ENCODE measurements around the gene CLIP3. TPM values are rescaled to one million over a fixed set of nuclear protein-coding genes. Genes with fewer than 3 reads are reported as not detected.

CLIP3 gene
- total and polyA plus RNA-seq, 9 of the 15 experiments (the other 6 are each of a cell fraction or from before 2014, with no cell fraction given): 0.01 to 0.50 (median 0.15) TPM; not detected in 1

DNA sequence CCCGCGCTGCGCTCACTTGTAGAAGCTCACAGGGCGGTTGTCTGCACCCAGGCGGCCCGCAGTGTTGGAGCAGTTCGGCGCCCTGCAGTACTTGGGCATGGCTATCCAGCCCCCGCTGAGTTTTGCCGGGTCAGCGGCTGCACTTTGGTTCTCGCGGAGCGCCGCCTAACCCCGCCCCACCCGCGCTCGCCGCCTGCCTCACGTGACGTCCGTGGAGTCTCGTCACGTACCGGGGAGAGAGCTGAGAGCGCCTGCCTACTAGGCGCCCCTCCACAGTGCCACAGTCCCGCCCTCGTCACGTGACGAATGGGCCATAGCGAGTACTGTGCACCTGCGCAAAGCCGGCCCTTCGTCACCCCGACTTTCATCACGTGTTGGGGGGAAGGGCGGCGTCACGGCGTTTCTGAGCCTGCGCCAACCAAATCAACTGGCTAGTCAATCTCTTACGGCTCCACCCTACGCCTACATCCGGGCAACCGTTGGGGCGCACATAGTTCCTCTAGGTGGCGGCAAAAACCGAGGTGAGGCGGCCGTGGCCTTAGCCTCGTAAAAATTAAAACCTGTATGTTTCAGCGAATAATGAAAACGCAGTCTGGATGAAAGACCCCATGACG lies 21.6 kb upstream of the CLIP3 start, which contains the start of gene THAP8 (continued):
- TF ChIP-seq, protein P1, sequence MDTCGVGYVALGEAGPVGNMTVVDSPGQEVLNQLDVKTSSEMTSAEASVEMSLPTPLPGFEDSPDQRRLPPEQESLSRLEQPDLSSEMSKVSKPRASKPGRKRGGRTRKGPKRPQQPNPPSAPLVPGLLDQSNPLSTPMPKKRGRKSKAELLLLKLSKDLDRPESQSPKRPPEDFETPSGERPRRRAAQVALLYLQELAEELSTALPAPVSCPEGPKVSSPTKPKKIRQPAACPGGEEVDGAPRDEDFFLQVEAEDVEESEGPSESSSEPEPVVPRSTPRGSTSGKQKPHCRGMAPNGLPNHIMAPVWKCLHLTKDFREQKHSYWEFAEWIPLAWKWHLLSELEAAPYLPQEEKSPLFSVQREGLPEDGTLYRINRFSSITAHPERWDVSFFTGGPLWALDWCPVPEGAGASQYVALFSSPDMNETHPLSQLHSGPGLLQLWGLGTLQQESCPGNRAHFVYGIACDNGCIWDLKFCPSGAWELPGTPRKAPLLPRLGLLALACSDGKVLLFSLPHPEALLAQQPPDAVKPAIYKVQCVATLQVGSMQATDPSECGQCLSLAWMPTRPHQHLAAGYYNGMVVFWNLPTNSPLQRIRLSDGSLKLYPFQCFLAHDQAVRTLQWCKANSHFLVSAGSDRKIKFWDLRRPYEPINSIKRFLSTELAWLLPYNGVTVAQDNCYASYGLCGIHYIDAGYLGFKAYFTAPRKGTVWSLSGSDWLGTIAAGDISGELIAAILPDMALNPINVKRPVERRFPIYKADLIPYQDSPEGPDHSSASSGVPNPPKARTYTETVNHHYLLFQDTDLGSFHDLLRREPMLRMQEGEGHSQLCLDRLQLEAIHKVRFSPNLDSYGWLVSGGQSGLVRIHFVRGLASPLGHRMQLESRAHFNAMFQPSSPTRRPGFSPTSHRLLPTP (IDR thresholded peaks at IDR 0.05; ENCODE audit: borderline replicate concordance, extremely low read depth, insufficient read length): no peak
- TF ChIP-seq GABPB1 (CRISPR knock-in tag; IDR thresholded peaks at IDR 0.05) (peak; percentile 75), PRMT5 (CRISPR knock-in tag; IDR thresholded peaks at IDR 0.05) (no peak), HDAC3 (IDR thresholded peaks at IDR 0.05; ENCODE audit: borderline replicate concordance, partially characterized antibody) (no peak), PML (IDR thresholded peaks at IDR 0.05; ENCODE audit: low read length) (no peak; the same call in none of the 2 replicates), SMC3 (conservative IDR thresholded peaks at IDR 0.05; ENCODE audit: insufficient read depth, low read depth, low read length) (no peak), RBM34 (IDR thresholded peaks at IDR 0.05; ENCODE audit: borderline replicate concordance, insufficient read depth, low read length) (no peak), KDM5B (IDR thresholded peaks at IDR 0.05; ENCODE audit: insufficient replicate concordance, low read depth, low read length) (peak; percentile 20), FOS (IDR thresholded peaks at IDR 0.05; ENCODE audit: extremely low read depth, insufficient read length) (no peak), ZNF212 (CRISPR knock-in tag; IDR thresholded peaks at IDR 0.05) (no peak), ZBTB7A (IDR thresholded peaks at IDR 0.05; ENCODE audit: borderline replicate concordance, control insufficient read depth, low read depth, low read length) (no peak; the same call in 1 of the 2 replicates), CREM (IDR thresholded peaks at IDR 0.05; ENCODE audit: low read depth) (peak; percentile 91), ZNF316 (IDR thresholded peaks at IDR 0.05) (peak; percentile 63), SAFB (IDR thresholded peaks at IDR 0.05; ENCODE audit: borderline replicate concordance, low read depth, low read length) (peak; percentile 80; the same call in 1 of the 2 replicates), FOSL1 (tag; conservative IDR thresholded peaks at IDR 0.05) (peak; percentile 56), GABPB2 (CRISPR knock-in tag; conservative IDR thresholded peaks at IDR 0.05) (no peak)
- TF ChIP-seq, protein P2, sequence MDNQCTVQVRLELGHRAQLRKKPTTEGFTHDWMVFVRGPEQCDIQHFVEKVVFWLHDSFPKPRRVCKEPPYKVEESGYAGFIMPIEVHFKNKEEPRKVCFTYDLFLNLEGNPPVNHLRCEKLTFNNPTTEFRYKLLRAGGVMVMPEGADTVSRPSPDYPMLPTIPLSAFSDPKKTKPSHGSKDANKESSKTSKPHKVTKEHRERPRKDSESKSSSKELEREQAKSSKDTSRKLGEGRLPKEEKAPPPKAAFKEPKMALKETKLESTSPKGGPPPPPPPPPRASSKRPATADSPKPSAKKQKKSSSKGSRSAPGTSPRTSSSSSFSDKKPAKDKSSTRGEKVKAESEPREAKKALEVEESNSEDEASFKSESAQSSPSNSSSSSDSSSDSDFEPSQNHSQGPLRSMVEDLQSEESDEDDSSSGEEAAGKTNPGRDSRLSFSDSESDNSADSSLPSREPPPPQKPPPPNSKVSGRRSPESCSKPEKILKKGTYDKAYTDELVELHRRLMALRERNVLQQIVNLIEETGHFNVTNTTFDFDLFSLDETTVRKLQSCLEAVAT (IDR thresholded peaks at IDR 0.05): no peak; a peak in 1 of 4 replicates
- TF ChIP-seq, protein P3, sequence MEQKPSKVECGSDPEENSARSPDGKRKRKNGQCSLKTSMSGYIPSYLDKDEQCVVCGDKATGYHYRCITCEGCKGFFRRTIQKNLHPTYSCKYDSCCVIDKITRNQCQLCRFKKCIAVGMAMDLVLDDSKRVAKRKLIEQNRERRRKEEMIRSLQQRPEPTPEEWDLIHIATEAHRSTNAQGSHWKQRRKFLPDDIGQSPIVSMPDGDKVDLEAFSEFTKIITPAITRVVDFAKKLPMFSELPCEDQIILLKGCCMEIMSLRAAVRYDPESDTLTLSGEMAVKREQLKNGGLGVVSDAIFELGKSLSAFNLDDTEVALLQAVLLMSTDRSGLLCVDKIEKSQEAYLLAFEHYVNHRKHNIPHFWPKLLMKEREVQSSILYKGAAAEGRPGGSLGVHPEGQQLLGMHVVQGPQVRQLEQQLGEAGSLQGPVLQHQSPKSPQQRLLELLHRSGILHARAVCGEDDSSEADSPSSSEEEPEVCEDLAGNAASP (IDR thresholded peaks at IDR 0.05): no peak
- TF ChIP-seq, protein P4, sequence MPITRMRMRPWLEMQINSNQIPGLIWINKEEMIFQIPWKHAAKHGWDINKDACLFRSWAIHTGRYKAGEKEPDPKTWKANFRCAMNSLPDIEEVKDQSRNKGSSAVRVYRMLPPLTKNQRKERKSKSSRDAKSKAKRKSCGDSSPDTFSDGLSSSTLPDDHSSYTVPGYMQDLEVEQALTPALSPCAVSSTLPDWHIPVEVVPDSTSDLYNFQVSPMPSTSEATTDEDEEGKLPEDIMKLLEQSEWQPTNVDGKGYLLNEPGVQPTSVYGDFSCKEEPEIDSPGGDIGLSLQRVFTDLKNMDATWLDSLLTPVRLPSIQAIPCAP (CRISPR knock-in tag; IDR thresholded peaks at IDR 0.05; ENCODE audit: borderline replicate concordance): no peak
- TF ChIP-seq, protein P5, sequence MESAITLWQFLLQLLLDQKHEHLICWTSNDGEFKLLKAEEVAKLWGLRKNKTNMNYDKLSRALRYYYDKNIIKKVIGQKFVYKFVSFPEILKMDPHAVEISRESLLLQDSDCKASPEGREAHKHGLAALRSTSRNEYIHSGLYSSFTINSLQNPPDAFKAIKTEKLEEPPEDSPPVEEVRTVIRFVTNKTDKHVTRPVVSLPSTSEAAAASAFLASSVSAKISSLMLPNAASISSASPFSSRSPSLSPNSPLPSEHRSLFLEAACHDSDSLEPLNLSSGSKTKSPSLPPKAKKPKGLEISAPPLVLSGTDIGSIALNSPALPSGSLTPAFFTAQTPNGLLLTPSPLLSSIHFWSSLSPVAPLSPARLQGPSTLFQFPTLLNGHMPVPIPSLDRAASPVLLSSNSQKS (CRISPR knock-in tag; IDR thresholded peaks at IDR 0.05): no peak

Data from K562 (cell line).